GM13976 (cell line): Measurements from ENCODE around the gene CISTR.

ENCODE experiments used
- DNase-seq: peaks from one replicate; pipeline ENCODE4 v3.0.0; 2012; ENCODE audit warnings: low spot score
- CTCF ChIP-seq: IDR thresholded peaks from 2 replicates; pipeline ENCODE4 v1.5.1; 2012; ENCODE audit warnings: borderline replicate concordance, mild to moderate bottlenecking; ENCODE audit not compliant: insufficient read depth; ENCODE audit errors: extremely low read depth, missing control alignments, control extremely low read depth
- in situ Hi-C: fragments of 300-500 bp; cut with MboI; formaldehyde crosslinking; loops from one replicate; pipeline ENCODE4 v1.12.0; 2022; ENCODE audit warnings: low sequenced_read_pairs, mixed read lengths, inconsistent platforms; ENCODE audit not compliant: unreplicated experiment

The CISTR gene

GRCh38 chr12:53751336-53752191 lies at the start of gene CISTR:
Gene CISTR, minus strand, starts transcription at chr12:53751979.
- DNase-seq, result peak; percentile 80
- in situ Hi-C loops, result no loop called here
- no peak for TF ChIP-seq CTCF

- in situ Hi-C loops, result no loop called here
- no peak for DNase-seq
- TF ChIP-seq CTCF, result no peak
These were observed 46.8 kb upstream of the CISTR start for GRCh38 chr12:53798575-53798974.

GRCh38 chr12:53795927-53796326 lies 44.1 kb upstream of the CISTR start:
- in situ Hi-C loops, result no loop called here
- DNase-seq, result no peak
- TF ChIP-seq CTCF, result no peak

- in situ Hi-C loops, result no loop called here
- TF ChIP-seq CTCF, result no peak
- DNase-seq, result no peak
These were observed 41.4 kb upstream of the CISTR start for GRCh38 chr12:53793221-53793620.

GRCh38 chr12:53791735-53792326 lies 40.1 kb upstream of the CISTR start:
- in situ Hi-C loops, result no loop called here
- peak; percentile 44 for TF ChIP-seq CTCF
- no peak for DNase-seq

GRCh38 chr12:53789570-53789969 lies 37.8 kb upstream of the CISTR start:
- no peak for DNase-seq
- no peak for TF ChIP-seq CTCF
- in situ Hi-C loops, result no loop called here
